ENCODE data around the gene LPAR6. TPM values are rescaled to one million over a fixed set of nuclear protein-coding genes. Genes with fewer than 3 reads are reported as not detected.
A peak's percentile ranks its signal among the peaks of the same experiment; 100 is the strongest.

LPAR6 gene
- total RNA-seq, 4 donors from 2014 or later: 13.1 to 85.9 (median 38.9) TPM

DNA sequence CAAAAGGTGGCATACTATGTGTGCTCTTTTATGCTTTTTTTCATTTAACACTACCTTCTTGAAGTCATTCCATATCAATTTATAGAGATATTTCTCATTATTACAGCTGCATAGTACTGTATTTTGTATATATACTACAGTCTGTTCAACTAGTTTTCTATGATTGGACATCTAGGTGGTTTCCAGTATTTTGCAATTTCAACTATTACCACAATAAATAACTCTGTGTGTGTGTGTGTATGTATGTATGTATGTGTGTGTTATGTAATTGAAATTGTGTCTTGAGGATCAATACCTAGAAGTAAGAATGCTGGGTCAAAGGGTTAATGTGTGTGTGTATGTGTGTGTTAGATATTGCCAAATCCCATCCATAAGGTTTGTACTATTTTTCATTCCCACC is 7.0 kb downstream of the LPAR6 start:
- no peaks in the 10 kb centered on the region for H3K36me3 ChIP-seq
- DNase-seq: no peak
- H3K27ac ChIP-seq: peak overlapping the region; percentile 29 to 94
- peaks cover 6 to 10% of the 10 kb centered on the region in 2 donors for H3K4me1 ChIP-seq
- H3K27me3 ChIP-seq: no peaks in the 10 kb centered on the region
- no peaks in the 10 kb centered on the region for H3K9me3 ChIP-seq
- TF ChIP-seq, protein P1, sequence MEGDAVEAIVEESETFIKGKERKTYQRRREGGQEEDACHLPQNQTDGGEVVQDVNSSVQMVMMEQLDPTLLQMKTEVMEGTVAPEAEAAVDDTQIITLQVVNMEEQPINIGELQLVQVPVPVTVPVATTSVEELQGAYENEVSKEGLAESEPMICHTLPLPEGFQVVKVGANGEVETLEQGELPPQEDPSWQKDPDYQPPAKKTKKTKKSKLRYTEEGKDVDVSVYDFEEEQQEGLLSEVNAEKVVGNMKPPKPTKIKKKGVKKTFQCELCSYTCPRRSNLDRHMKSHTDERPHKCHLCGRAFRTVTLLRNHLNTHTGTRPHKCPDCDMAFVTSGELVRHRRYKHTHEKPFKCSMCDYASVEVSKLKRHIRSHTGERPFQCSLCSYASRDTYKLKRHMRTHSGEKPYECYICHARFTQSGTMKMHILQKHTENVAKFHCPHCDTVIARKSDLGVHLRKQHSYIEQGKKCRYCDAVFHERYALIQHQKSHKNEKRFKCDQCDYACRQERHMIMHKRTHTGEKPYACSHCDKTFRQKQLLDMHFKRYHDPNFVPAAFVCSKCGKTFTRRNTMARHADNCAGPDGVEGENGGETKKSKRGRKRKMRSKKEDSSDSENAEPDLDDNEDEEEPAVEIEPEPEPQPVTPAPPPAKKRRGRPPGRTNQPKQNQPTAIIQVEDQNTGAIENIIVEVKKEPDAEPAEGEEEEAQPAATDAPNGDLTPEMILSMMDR (IDR thresholded peaks at IDR 0.05): no peak
- no peak for TF ChIP-seq POLR2A (IDR thresholded peaks at IDR 0.05)
- intact Hi-C loops (cut with DNase I; ENCODE audit: low total_unique reads): no loop called here
- no peak overlapping the region for H3K4me3 ChIP-seq

DNA sequence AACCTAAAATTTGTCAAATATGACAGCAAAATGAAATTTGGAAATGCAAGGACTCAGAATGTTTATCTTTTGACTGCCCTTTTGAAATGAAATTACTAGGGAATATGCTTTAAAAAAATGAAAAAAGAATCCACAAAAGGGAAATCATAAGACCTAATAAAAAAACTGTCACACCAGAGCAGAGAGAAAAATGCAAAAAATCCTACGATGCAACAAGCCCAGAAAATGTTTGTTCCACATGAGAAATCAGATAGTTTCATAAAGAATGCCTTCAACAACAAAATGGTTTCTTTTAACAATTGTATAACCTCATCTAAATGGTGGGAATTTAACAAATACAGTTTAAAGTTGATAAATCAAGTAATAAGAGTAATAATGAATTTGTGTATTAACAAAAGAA is 8.0 kb downstream of the LPAR6 start:
- Histone ChIP-seq H3K4me1 (peaks cover 6 to 10% of the 10 kb centered on the region in 2 donors), H3K27ac (peak overlapping the region; percentile 74 to 94), H3K4me3 (no peak overlapping the region), H3K9me3 (no peaks in the 10 kb centered on the region), H3K36me3 (no peaks in the 10 kb centered on the region), H3K27me3 (no peaks in the 10 kb centered on the region)
- no peak for DNase-seq
- TF ChIP-seq POLR2A (IDR thresholded peaks at IDR 0.05): no peak
- TF ChIP-seq, protein P1 (IDR thresholded peaks at IDR 0.05): no peak
- intact Hi-C loops (cut with DNase I; ENCODE audit: low total_unique reads): no loop called here

DNA sequence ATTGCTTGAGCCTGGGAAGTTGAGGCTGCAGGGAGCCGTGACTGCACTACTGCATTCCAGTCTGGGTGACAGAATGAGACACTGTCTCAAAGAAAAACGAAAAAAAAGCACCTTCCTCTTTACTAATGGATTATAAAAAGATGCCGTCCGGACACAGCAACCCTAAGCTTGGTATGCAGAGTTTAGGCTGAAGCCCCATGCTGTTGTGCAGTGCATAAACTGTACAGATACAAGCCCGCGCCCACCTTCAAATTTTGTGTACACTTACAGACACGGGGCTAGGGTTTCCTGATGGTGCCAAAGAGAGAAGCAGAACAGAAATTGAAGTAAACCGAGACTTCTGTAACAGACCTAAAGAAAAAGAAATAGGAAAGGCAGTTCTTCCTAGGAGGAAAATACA is 9.0 kb downstream of the LPAR6 start:
- no peak overlapping the region for H3K4me3 ChIP-seq
- H3K27ac ChIP-seq: peak overlapping the region; percentile 74 to 94
- TF ChIP-seq, protein P1 (IDR thresholded peaks at IDR 0.05): no peak
- TF ChIP-seq POLR2A (IDR thresholded peaks at IDR 0.05): no peak
- no peaks in the 10 kb centered on the region for H3K36me3 ChIP-seq
- H3K9me3 ChIP-seq: no peaks in the 10 kb centered on the region
- peaks cover 6 to 10% of the 10 kb centered on the region in 2 donors for H3K4me1 ChIP-seq
- intact Hi-C loops (cut with DNase I; ENCODE audit: low total_unique reads): no loop called here
- no peaks in the 10 kb centered on the region for H3K27me3 ChIP-seq
- DNase-seq: no peak

DNA sequence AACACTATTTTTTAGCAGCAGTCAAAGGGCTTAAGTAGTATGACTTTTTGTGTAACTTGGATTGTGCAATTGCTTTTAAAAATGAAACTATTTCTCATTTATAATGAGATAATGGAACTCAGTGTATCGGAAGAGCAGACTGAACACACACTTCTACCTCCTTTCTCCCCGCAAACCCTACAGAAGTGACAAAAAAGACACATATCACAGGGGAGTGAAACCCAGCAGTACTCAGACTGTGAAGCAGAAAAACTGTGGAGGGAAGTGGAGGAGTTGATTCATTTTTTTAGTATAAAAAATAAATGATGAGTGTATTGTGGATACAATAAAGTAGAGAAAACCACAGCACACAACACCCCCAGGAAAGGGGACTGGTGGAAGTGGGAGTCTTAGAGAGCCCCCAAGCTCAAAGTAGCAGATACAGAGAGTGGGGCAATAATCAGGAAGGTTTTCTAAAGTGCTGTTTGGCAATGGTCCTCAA is 9.7 kb downstream of the LPAR6 start:
- intact Hi-C loops (cut with DNase I; ENCODE audit: low total_unique reads): no loop called here
- peaks cover 10 to 12% of the 10 kb centered on the region in 2 donors for H3K4me1 ChIP-seq
- H3K4me3 ChIP-seq: peak overlapping the region in 1 of 2 donors; percentile 16
- DNase-seq: no peak
- peak overlapping the region; percentile 74 to 94 for H3K27ac ChIP-seq
- no peaks in the 10 kb centered on the region for H3K9me3 ChIP-seq
- no peaks in the 10 kb centered on the region for H3K36me3 ChIP-seq
- peak; percentile 31 to 50 for TF ChIP-seq POLR2A (IDR thresholded peaks at IDR 0.05)
- TF ChIP-seq, protein P1 (IDR thresholded peaks at IDR 0.05): no peak
- H3K27me3 ChIP-seq: no peaks in the 10 kb centered on the region

DNA sequence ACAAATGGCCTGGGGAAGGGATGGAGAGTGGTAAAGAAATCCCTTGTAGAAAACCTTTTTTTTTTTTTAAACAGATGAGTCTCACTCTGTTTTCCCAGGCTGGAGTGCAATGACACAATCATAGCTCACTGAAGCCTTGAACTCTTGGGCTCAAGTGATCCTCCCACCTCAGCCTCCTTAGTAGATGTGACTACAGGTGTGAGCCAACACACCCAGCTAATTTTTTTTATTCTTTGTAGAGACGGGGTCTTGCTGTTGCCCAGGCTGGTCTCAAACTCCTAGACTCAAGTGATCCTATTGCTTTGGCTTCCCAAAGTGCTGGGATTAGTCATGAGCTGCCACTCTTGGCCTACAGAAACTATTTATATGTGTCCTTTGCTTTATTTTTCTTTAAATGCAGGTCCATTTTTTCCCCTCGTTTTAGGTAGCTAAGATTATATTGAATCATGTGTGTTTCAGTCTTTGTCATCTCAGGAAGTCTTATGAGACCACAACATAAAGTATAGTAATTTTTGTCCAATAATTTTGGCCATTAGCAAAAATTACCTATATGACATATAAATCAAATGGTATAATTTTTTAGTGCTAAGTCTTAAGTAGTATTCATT is 10.5 kb downstream of the LPAR6 start:
- no peak for DNase-seq
- Histone ChIP-seq H3K27ac (peak overlapping the region; percentile 74 to 94), H3K4me3 (no peak overlapping the region), H3K36me3 (no peaks in the 10 kb centered on the region), H3K27me3 (no peaks in the 10 kb centered on the region), H3K4me1 (peaks cover 10 to 18% of the 10 kb centered on the region in 2 donors), H3K9me3 (no peaks in the 10 kb centered on the region)
- no peak for TF ChIP-seq POLR2A (IDR thresholded peaks at IDR 0.05)
- TF ChIP-seq, protein P1 (IDR thresholded peaks at IDR 0.05): no peak
- intact Hi-C loops (cut with DNase I; ENCODE audit: low total_unique reads): no loop called here
